GM19395 (cell line): ENCODE results near the gene CRY2.

Source experiments
- ATAC-seq: cut with Tn5 transposase; IDR thresholded peaks from one replicate; pipeline ENCODE4 v1.9.1; 2021; ENCODE audit warnings: mild to moderate bottlenecking, moderate library complexity; ENCODE audit not compliant: unreplicated experiment

Gene CRY2

DNA sequence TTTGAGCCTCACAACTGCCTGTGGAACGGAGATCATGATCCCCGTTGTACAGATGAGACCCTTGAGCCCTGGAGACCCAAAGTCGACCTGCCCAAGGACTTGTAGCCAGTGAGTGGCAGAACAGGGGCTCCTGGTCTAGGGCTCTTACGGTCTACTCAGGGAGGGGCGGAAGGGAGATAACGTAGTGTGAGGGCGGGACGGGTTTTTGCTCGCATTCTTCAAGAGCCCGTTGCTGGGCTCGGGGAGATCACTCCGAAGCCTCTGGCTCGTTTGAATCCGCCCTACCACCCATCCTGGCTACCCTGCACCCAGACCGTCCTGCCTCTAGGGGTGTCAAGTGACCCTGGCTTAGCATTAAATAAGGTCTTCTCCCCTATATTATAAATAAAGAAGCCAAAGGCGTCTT, 639 bp downstream of the CRY2 start:
- ATAC-seq = peak; percentile 25

DNA sequence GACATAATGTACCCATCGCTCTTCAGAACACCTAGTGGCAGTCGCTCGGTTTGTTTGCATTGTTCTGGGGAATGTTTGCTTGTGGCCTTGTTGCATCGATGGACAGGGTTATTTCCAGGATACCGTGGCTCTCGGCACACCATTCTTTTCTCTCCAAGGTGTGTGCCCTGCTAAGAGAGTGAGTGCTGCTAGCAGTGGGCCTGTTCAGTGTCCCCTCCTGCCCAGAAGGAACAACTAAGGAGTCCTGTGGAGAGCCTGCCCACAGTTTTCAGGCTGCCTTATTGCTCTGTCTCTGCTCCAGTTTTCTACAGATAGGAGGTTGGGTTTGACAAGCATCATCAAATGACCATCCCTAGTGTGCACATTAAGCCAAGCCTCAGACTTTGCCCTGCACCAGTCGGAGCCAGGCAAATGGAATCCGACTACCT, 1.4 kb downstream of the CRY2 start:
- no peak for ATAC-seq

DNA sequence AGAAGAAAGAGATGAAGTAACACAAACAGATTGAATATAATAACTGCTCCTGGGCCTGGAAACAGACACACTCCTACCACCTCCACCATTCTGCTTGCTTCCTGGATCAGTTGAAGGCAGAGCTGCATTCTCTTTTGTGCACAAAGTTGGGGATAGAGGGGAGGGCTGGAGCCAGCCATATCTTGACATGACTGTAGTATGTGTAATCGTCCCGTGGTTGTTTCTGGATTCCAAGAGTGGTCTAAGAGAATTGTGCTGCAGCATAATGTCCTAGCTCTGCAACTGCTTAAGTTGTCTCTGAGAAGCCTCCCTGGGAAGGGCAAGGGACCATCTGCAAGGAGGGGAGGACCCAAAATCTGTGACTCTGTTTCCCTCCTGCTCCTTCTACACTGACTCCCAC, 3.2 kb downstream of the CRY2 start:
- ATAC-seq = no peak

DNA sequence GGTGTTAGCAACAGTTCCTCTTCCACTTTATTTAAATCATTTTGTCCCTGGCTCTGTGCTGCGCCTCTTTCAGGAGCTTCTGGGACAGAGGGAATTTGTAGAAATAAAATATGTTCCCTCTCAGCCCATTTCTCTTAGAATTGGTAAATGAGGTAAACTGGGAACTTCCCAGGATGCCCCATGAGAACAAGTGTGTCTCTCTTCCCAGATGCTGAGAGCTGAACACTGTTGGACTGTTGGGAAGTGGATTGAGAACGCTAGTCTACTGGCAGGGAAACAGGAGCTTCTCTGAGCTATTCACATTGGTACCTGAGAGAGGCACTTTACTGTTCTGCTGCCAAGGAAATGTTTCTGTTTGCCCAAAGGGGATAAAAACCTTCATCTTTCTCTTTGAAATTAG, 4.0 kb downstream of the CRY2 start:
- ATAC-seq = no peak

DNA sequence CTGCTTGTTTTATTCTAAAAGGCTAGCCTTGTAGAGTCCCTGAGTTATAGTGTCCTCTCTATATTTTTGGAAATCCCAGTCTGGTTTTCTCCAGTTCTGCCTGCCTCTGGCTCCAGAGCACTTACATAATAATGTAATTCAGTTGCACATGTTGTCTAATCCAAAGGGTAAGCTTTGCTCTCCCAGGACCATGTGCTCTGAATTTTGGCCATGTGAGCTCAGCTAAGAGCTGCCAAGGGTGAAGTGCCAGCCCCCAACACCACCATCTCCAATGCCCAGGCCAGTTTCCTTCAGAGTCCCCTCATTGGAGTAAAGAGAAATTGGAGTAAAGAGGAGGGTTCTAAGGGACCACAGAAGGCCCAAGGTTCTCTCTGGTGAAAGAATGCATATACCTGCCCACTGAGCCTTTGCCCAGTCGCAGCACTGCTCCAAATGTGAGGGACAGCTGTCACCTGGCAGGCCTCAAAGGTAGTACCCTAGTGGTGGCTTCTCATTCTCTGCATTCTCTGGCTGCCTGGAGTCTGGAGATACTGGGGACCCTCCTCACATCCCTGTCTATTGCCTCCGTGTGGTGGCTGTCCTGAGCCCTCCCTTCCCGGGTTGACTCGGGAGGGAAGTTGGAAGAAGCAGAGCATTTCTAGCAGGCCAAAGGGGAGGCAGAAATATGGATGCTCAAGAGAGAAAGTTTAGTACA, 4.9 kb downstream of the CRY2 start:
- no peak for ATAC-seq

DNA sequence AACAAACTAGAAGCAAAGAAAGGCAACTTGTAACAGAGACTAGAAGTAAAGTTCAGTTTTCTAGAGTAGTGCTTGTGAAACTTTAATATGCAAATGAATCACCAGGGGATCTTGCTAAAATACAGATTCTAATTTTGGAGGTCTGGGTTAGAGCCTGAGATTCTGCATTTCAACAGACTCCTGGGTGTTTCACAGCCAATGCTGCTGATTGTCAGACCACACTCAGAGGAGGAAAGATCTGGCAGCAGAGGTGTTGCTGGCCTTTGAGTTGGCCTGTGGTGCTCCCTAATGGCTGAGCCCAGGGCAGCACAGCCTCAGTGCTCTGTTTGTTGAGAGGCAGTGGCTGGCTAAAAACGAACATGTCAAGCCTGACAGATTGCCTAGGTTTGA, 5.4 kb downstream of the CRY2 start:
- ATAC-seq = no peak

DNA sequence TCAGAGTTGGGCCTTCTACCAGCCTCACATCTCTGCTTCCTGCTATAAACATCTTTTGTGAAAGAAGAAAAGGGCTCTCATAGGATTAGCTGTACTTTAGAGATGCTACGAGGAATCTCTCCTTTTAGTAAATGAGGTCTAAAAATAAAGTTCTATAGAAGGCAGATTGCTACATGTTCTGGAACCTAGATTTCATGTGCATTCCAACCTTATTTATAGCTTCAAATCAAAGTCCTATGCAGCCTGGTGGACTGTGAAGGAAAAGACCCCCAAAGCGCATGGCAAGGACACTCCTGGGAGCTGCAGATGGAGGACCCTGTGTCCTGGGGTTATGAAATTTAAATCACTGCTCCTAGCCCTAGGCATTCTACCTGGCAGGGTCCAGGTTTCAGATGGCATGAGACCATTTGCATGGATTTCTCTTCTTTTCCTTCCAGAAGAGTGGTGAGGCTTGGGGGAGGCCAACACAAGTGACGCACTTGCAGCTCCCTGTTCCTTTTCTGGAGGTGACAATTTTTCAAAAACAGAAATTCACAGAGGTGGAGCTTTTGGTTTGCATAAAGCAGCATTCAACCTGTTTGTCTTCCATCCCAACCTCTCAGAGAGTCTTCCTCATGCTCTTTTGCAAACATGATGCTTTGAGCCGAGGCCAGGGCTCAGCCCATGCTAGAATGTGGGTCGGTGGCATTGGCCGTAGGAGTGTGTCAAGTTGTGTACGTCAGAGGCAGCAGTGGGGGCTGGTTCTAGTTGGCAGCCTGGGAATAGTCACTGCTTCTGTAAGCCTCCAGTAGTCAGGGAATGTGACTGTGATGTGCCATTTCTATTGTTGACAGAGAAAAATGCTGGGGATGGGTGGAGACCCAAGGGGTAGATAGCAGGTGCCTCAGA, 6.3 kb downstream of the CRY2 start:
- no peak for ATAC-seq

DNA sequence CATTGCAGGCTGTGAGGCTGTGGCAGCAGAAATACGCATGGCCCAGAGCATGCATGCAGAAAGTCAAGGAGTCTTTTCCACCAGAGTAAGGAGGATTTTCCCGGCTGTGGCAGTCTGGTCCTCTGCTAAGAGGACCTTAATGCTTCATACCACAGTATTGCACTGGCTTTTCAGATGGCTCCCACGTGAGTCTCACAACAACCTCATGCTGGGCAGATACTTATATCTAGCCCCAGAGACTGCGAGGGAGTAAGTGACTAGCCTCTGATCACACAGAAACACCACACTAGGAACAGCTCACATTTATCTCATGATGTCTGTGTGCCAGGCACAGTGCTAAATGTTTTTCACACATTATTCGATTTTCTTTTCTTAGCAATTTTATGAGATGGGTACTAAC, 8.0 kb downstream of the CRY2 start:
- no peak for ATAC-seq

DNA sequence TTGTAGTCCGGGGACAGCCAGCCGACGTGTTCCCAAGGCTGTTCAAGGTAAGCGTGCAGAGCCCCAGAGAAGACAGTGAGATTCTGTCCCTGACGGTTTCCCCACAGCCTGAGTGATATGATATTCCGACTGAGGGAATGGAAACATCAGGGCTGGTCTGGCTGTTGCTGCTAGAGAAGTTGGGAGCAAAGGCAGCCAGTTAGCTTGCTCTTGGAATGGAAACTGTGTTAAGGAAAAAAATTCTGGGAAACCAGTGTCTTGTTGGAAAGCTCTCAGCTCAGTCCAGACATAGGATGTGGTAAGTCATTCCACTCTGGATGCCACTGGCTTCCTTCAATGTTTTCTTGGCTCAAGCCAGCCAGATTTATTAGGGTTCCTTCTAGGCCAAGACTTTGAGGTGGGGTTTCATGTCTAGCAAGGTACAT, 8.8 kb downstream of the CRY2 start:
- no peak for ATAC-seq

DNA sequence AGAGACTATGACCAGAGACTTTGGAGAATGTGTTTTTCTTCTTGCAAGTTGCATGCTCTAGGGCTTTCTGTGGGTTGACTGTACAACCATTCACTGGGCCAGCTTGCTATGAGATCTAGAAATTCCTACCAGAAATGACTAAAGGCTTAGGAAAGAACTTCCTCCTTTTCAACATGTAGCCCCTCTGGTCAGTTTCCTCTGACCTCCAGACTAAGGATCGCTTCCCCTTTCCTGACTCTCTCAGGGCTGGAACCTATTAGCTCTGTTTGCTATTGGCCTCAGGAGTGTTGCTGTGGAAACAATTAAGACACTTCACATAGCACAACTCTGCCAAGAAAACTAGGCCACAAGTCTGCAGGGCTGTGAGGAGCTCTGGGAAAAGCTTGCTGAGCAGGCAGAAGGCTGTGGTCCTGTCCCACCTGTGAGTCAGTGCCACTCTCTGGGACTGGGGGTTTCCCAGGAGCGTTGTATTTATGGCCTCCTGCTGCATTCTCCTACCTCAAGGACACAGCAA, 10.7 kb downstream of the CRY2 start:
- ATAC-seq = no peak

DNA sequence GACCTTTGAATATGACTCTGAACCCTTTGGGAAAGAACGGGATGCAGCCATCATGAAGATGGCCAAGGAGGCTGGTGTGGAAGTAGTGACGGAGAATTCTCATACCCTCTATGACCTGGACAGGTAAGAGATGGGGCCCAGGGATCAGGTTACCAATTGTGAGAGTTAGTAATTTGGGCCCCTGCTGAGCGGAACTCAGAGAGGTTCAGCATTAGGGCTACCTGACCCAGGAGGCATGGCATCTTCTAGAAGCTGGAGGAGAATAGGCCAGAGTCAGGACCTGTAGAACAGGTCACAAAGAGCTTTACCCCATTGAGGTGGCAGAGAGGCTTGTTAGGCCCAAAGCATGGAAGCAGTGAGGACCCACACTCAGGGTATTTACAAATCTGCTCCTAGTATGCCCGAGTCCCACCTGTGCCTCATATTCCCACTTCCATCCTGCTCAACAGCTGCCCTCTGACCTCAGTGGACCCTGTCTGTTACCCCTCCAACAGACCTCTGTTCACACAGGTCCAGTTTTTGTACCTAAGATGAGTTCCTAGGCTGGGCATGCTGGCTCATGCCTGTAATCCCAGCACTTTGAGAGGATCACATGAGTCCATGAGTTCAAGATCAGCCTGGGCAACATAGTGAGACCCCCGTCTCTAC, 11.6 kb downstream of the CRY2 start:
- ATAC-seq = no peak

DNA sequence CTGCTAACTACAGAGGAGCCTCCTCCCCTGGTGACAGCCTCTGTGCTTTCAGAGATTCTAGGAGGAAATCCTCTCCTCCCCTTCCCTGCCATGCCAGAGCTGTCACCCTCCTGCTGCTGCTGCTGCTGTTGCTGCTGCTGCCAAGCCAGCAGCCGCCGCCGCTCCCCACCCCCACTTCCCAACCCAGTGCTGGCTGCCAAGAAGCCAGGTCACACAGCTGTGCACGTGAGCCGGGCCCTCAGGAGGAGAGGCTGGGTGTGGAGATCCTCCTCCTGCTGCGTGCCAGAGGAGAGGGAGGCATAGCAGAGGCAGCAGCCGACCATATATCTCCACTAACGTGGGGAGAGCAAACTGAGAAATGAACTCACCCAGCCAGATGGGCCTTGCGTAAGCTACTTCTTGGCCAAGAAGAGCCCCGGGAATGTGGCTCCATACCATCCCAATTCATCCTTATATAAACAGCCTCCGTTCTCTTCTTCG, 12.4 kb downstream of the CRY2 start:
- no peak for ATAC-seq

DNA sequence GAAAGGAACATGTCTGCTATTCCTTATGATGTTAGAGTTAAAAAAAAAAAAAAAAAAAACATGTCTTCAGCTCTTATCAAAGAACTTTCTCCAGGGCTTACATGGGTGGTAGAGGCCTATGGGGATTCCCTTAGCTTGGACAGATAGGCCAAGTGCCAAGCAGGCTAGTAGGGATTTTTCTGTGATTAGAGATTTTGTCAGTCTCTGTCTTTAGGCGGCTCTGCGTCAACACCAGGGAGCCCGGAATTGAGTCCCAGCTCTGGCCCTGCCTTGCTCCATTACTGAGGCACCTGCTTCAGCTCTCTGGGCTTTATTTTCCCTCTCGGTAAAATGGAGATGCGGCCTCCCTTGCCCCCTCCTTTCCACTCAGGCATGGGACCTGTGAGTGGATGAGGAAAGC, 13.1 kb downstream of the CRY2 start:
- no peak for ATAC-seq

DNA sequence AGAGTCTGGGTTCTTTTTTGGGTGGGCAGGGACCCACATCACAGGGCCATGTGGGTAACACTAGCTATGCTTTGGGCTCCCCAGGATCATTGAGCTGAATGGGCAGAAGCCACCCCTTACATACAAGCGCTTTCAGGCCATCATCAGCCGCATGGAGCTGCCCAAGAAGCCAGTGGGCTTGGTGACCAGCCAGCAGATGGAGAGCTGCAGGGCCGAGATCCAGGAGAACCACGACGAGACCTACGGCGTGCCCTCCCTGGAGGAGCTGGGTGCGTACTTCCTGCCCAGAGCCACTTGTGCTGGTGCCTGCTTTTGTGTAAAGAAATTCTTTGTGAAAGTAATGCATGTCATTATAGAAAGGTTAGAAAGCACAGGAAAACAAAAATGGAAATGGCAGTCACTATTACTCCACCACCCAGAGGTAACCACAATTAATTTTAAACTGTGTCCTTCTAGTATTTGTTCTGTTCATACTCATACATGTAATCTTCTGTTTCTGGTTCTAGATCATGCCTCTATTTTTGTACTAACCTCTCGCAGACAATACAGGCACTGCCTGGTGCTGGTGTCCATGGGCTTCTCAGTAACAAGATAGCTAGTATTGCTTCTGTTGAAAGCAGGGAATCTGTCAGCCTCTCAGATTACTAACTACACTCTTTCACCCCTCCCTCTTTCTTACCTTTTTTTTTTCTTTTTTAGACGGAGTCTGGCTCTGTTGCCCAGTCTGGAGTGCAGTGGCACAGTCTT, 13.7 kb downstream of the CRY2 start:
- no peak for ATAC-seq

DNA sequence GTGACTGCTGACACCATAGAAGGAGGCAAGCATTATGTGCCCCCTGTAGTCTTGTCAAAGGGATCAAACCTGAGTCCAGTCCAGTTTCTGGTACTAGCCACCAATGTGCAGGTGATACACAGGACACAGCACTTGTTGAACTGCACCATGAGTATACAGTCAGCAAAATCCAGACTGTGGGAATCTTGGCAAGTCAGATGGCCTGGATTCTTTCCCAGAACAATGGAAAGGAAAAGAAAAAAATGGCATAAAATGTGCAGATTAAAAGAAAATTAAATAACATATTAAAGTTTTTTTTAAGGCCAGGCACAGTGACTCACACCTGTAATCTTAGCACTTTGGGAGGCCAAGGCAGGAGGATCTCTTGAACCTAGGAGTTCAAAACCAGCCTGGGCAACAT, 16.8 kb downstream of the CRY2 start:
- ATAC-seq = no peak

DNA sequence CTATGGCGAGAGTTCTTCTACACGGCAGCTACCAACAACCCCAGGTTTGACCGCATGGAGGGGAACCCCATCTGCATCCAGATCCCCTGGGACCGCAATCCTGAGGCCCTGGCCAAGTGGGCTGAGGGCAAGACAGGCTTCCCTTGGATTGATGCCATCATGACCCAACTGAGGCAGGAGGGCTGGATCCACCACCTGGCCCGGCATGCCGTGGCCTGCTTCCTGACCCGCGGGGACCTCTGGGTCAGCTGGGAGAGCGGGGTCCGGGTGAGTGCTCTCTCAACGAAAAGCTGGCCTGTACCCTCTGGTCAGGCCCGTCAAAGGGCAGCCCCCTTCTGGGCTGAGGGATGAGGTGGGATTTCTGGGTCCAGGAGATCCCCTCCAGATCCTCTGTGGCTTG, 22.3 kb downstream of the CRY2 start:
- no peak for ATAC-seq

DNA sequence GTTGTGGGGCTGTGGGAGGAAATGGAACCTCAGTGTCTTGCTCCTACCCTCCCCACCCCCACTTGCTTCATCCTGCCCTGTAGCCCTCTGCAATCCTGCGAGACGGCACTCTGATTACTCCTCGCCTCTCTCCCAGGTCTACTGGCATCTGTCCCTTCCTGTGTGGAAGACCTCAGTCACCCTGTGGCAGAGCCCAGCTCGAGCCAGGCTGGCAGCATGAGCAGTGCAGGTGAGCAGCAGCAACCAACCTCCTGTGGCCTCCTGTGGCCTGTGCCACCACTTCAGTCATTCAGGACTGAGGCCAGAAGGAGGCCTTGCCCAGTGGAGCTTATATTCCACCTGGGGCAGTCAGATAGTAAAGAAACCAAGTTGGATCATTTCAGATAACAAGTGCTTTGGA, 23.4 kb downstream of the CRY2 start:
- no peak for ATAC-seq

DNA sequence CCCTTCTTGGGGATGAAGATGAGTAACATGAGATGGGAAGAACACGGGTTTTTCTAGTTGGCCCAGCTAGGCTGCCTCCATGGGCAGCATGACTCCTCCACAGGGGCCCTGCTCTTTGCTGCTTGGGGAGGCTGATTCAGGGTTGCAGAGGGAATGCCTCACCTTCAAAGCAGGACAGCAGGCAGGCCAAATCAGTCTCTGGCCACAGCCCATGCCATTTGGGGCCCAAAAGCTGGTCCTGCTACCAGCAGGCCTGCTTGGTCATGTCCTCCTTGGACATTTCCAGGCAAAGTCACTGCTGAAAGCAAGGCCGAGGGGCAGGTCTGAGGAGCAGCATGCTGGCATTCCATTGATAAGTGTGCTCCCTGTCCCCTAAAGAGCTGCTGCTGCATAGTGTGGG, 24.4 kb downstream of the CRY2 start:
- ATAC-seq = no peak

DNA sequence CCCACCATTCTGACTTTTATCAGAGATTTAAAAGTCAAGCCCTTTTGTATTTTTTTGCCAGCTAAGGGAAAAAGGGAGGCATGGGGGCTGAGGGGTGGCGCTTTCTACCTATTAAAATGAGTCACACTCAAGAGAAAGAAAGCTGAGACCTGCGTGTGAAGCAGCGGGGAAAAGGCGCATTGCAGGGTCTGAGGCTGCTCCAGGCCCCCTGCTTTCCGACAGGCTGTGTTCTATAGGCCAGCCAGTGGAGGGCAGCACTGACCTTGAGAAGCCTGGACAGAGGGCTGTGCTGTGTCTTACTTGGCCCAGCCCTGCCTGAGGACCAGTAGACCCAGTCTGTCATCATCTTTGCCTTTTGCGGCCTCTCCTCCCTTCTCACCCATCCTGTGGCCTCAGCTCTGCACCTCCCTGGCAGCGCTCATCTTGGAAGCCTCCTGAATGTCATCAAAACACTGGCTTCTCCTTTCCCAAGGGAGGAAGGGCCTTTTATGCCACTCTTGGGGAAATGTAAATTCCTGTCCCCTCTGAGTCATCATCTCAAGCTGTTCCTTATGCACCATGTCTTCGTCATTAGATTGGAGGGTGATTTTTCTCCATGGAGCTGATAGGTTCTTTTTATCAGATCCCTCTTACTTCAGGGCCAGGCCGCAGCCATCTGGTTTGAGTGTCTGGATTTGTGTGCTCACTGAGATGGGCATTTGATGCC, 25.5 kb downstream of the CRY2 start:
- no peak for ATAC-seq

DNA sequence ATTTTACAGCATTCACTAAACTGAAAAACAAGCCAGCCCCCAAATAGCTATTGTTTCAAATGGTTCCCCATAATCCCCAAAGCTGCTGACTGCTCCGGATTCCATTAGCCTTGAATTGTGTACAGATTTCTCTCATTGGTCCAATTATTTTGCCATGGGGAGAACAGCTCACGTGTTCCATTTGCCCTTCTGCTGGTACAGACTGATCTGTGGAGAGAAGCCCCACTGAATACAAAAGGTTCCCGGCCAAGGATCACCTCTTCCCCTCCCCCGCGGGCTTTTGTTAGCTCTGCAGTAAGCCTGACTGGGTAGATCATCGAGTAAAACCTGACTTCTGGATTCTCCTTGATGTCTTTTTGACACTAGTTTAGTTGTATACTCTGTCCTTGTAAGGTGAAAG, 29.1 kb downstream of the CRY2 start:
- no peak for ATAC-seq
